RCC 7860 (cell line): ENCODE measurements around the gene PTPRS.
A peak's percentile ranks its signal among the peaks of the same experiment; 100 is the strongest.
"Not testable (repeated sequence)": the region's sequence is repeated elsewhere in the genome, so short reads cannot be mapped to it uniquely, and the experiment has no call there.

ENCODE experiments used
- DNase-seq: peaks from one replicate; pipeline ENCODE4 v3.0.0-alpha.2; 2015; ENCODE audit warnings: low spot score
- FAIRE-seq: peaks from 2 replicates; lab custom pipeline; 2012; peaks lifted over from hg19 to GRCh38; lab: Jason Lieb, UNC

The PTPRS gene

DNA sequence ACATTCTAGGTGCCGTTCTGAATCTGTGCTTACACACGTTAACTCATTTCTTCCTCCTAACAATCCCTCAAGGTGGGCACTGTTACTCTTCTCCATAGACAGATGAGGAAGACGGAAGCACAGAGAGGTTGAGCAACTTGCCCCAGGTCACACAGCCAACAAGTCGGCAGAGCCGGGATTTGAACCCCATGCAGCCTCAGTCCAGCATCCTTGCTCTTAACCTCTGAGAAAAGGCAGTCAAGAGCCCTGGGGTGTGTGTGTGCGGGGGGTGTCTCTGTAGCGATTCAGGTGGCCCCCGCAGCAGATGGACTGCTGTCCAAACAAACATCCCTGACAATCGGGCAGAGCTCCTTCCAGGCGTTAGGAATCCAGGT lies 6.3 kb downstream of the PTPRS start:
- DNase-seq (no peak), FAIRE-seq (no peak)

DNA sequence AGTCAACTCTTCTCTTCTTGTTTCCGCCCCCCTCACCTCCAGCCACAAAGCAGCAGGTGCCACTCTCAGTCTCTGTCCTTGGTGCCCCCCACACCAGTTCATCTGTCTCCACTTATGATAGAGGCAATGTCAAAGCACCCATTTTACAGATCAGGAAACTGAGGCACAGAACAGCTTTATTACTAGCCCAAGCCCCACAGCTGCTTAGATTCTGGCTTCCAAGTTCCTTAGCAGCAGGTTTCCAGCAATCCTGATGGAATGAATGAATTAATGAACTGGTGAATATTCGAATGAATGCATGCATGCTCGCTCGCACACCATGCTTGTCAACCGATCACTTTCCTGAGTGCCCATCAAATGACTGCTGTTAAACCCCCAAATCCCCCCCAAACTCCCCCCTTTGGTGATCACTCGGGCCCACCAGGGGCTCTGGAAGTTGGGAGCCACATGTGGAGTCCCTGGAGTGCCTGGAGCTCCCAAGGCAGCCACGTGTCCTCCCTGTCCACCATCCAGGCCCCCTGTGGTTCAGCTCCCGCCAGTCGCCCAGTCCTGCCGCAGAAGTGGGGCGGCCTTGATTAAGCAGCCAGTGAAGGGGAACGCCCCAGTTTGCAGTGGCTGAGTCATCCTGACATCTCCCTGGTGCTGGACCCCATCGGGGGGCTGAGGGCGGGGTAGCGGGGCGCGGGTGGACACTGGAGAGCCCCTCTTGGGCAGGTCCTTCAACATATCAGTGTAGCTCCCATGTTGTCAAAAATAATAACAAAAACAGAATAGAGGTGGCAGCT lies 6.8 kb downstream of the PTPRS start:
- DNase-seq (no peak), FAIRE-seq (no peak)

DNA sequence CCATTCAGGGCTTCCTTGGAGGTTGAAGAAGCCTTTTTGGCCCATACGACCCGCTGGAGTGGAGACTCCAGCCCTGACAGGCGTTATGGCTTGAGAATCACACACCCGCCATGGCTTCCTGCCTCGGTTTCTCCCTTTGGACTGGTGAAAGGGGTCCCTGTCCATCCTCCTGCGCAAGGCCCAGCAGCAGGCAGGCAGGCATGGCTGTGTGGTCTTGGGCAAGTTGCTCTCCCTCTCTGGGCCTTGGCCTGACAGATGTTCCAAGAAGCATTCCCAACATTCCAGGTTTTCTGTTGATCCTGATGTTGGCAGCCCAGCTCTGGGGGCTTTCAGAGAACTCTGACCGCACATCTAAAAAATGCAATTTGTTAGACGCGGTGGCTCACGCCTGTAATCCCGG lies 8.1 kb downstream of the PTPRS start:
- FAIRE-seq = no peak
- DNase-seq = no peak

DNA sequence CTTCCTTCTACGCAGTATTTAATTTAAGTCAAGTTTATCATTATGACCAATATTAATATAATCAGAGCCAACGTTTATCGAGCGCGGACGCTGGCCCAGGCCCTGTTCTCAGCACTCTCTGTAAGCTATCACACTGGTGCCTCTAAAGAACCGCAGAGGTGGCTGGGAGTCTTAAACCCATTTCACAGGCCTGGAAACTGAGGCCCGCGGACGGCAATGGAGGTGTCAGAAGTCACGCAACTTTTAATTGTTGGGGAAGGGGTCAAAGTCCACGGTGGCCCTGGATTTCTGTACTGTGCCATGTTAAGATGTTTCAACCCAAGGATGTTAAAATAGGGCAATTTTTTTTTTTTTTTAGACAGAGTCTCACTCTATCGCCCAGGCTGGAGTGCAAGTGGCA lies 8.8 kb downstream of the PTPRS start:
- DNase-seq (no peak), FAIRE-seq (no peak)

DNA sequence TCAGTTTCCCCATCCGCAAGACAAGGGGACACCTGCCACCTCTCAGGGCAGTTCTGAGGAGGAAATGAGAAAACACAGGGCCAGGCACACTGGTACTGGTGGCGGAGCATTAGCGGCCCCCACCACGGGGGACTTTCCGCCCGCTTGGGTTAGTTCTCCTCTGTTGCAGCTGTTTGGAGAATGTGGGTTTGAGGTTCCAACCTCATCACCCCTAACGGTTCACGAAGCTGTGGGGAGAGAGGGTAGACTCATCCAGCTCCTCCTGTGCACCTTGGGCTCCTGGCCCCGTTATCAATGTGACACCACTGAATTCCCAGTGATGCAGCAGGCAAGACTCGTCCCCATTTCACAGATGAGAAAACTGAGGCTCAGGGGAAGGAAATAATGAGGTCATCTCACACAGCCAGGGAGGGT lies 10.3 kb downstream of the PTPRS start:
- FAIRE-seq (no peak), DNase-seq (no peak)

DNA sequence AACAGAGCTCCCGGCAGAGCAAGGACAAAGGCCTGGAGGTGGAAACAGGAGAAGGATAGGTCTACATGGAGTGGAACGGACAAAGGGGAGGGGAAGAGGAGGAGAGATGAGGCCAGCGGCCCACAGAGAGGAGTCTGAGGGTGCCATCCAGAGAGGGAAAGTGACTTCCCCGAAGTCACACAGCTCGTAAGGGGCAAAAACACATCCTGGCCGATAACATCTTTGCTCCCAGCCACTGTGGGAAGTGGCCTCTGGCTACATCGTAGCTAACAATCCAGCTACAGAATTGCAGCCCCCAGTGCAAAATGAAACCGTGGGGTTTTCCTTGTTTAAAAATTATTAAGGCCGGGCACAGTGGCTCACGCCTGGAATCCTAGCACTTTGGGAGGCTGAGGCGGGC lies 11.5 kb downstream of the PTPRS start:
- FAIRE-seq = no peak

DNA sequence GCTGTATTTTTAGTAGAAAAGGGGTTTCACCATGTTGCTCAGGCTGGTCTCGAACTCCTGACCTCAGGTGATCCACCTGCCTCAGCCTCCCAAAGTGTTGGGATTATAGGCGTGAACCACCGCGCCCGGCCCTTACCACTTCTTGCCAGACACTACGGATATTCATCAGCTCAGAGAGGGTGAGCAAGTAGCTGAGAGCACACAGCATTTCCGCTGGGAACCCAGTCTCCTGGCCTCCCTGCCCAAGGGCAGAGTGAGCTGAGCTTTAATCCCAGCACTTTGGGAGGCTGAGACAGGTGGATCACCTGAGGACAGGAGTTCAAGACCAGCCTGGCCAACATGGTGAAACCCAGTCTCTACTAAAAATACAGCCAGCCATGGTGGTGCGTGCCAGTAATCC lies 12.2 kb downstream of the PTPRS start:
- not testable (repeated sequence) for DNase-seq, FAIRE-seq

More for the DNA sequence above, 11.5 kb downstream of the PTPRS start:
- DNase-seq = no peak

DNA sequence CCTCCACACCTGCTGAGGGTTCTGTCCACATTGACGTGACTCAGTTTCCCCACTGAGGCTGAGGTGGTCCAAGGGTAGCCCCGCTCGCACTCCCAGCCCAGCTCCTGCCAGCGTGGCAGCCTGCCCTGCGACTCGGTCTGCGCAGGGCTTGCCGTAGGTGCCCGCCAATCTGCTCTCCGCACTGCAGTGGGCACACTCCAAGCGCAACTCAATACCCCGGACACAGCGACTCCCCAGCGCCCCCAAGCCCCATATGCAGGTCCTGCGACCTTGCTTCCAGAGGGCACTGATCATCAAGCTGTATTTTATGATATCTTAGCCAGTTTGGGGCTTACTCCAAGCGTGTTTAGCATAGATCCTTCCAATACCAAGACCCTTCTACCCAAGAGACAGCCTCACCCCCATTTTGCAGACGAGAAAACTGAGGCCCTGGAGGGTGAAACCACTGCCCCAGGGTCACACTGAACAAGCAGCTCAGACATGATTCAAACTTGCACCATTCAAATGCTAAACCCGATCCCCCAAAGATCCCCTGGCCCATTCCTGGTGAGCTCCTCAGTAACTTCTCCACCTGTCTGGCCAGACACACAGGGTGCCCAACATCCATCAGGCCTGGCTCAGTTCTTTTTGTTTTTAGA lies 13.5 kb downstream of the PTPRS start:
- no peak for DNase-seq
- FAIRE-seq = no peak

DNA sequence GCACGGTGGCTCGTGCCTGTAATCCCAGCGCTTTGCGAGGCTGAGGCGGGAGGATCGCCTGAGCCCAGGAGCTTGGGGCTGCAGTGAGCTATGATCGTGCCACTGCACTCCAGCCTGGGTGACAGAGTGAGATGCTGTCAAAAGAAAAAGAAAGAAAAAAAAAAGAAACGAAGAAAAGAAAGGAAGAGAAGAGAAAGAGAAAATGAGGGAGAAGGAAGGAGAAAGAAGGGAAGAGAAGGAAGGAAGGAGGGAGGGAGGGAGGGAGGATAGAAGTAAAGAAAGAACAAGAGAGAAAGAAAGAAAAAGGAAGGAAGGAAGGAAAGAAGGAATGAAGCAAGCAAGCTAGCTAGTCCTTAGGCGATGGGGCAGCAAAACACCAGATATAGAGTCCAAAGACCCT lies 14.1 kb downstream of the PTPRS start:
- FAIRE-seq (no peak), DNase-seq (no peak)

DNA sequence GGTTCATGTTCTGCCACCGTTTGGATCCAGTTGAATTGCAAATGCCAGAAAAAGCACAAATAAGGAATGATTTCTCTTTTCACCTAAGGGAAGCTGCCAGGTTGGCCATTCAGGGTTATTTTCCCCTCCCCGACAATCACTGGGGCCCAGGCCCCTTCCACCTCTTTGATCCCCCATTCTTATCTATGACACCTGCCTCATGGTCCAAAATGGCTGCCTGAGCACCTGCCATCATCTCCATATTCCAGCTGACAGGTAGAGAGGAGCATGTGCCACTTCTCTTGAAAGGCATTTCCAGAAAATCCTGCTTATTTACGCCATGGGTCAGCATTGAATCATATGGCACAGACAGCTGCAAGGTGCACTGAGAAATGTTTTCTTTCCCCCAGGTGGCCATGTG lies 15.7 kb downstream of the PTPRS start:
- FAIRE-seq (no peak), DNase-seq (no peak)

DNA sequence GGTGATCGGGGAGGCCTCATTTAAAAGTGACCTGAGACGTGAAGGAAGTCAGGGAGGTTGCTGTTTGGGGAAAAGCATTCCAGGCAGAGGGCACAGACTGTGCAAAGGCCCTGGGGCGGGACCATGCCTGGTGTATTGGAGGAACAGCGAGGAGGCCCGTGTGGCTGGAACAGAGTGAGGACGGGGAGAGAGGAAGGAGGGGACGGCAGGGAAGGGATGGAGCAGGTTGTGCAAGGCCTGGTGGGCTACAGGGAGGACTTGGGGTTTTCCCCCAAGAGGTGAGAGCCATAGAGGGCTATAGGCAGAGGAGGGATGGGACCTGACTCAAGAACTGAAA lies 17.2 kb downstream of the PTPRS start:
- FAIRE-seq (no peak), DNase-seq (no peak)

DNA sequence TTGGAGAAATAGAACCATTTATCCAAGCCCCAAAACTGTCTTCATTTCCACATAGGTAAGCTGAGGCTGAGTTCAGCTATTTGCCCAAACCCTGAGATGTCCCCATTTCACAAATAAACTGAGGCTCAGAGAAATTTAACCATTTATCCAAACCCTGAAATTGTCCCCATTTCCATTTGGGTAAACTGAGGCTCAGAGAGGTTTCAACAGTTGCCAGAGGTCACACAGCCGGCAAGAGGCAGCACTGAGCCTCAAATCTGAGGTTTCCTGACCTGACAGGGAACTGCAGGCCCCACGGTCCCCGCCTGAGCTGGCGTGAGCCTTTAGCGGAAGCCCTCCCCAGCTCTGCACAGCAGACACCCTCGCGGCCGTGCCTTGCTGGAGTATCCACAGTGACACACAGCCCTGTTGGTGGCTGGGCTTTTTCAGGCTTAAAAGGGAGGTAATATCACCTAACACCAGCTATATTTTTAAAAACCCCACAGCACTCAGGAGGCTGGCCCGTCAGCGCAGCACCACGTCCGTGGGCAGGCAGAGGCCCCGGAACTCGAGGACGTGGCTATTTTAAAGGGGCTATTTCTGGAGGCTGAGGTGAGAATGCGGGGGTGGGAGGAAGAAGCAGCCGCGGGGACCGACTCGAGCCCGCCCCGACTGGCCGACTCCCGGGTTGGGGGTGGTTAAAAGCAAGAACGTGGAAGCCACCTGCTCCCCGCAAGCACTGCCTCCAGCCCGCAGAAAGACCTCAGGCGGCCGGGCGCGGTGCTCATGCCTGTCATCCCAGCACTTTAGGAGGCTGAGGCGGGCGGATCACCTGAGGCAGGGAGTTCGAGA lies 18.5 kb downstream of the PTPRS start:
- DNase-seq = no peak
- no peak for FAIRE-seq

DNA sequence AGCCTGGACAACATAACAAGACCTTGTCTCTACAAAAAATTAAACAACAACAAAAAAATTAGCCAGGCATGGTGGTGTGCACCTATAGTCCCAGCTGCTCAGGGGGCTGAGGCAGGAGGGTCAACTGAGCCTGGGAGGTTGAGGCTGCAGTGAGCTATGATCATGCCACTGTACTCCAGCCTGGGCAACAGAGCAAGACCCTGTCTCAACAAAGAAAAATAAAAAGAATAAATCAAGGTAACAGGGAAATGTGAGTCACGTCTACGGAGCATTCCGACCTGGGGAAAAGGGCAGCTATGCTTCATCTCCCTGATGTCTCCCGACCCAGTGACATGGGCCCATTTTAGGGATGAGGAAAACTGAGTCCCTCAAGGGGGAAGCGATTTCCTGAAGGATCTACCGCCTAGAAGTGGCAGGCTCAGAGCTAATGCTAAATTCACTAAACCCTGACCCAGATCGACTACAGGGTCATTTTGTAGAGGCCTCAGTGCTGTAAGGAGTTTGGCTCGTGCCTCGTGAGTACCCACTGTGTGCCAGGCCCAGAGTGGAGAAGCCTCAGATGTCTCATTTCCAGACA lies 19.5 kb downstream of the PTPRS start:
- DNase-seq = no peak
- no peak for FAIRE-seq

DNA sequence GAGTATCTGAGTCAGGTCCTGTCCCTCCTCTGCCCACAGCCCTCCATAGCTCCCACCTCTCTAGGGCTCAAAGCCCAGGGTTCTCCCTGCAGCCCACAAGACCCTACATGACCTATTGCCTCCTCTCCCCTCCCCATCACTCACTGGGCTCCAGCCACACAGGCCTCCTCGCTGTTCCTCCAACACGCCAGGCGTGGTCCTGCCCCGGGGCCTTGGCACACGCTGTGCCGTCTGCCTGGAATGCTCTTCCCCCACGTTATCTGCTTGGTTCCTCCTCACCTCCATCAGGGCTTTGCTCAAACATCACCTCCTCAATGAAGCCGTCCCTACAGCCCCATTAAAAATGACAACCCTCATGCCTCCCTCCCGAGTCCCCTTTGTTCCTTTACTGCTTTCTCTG lies 21.1 kb downstream of the PTPRS start:
- no peak for FAIRE-seq
- DNase-seq = no peak

DNA sequence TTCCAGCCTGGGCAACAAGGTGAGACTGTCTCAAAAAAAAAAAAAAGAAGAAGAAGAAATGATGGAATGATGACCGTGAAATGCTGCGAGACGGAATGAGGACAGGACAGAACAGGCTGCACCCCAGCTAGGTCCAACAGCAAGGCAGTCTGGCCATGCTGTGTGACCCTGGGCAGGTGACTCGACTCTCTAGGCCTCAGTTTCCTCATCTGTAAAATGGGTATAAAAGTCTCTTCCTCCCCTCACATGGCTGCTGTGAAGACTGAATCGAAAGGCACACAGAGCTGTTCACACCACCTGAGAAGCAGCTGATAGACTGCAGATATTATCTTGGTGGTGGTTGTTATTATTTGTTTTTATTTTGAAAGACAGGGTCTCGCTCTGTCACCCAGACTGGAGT lies 22.3 kb downstream of the PTPRS start:
- FAIRE-seq (no peak), DNase-seq (no peak)

DNA sequence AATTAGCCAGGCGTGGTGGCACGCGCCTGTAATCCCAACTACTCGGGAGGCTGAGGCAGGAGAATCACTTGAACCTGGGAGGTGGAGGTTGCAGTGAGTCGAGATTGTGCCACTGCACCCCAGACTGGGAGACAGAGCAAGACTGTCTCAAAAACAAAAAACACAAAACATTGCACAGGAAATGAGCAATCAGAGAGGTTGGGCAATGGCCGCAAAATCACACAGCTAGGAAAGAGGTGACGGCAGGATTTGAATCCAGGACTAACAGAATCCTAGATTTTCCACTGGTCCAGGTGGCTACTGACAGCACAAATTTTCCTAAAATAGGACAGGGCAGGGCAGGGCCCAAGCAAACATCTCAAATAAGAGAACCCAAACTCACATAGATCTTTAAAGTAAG lies 23.3 kb downstream of the PTPRS start:
- FAIRE-seq (no peak), DNase-seq (no peak)

DNA sequence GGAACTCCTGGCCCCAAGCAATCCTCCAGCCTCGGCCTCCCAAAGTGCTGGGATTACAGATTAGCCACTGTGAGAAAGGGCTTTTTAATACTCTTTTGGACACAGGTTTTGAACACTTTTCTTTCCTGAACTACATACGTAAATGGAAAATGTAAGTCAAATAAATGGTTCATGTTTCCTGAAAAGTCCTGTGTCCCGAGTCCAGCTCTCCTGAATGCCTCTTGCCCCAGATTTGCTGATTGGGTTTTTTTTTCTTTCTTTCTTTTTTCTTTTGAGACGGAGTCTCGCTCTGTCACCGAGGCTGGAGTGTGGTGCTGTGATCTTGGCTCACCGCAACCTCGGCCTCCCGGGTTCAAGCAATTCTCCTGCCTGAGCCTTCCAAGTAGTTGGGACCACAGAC lies 24.5 kb downstream of the PTPRS start:
- FAIRE-seq (no peak), DNase-seq (no peak)

DNA sequence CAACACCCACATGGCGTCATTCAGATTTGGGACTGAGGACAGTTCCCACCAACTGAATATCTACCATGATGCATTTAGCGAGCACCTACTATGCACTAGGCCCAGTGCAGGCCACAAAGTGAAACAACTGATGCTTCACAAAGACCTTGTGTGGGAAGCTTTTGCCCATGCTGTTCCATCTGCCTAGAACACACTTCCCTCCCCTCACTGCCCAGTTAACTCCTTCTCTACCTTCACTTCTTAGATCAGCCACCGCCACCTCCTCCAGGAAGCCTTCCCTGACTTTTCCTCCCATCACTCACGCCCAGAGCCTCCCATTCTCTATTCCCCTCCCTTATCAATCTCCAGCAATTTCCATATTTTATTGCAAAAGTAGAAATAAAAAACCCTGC lies 25.7 kb downstream of the PTPRS start:
- FAIRE-seq = no peak
- DNase-seq = no peak

DNA sequence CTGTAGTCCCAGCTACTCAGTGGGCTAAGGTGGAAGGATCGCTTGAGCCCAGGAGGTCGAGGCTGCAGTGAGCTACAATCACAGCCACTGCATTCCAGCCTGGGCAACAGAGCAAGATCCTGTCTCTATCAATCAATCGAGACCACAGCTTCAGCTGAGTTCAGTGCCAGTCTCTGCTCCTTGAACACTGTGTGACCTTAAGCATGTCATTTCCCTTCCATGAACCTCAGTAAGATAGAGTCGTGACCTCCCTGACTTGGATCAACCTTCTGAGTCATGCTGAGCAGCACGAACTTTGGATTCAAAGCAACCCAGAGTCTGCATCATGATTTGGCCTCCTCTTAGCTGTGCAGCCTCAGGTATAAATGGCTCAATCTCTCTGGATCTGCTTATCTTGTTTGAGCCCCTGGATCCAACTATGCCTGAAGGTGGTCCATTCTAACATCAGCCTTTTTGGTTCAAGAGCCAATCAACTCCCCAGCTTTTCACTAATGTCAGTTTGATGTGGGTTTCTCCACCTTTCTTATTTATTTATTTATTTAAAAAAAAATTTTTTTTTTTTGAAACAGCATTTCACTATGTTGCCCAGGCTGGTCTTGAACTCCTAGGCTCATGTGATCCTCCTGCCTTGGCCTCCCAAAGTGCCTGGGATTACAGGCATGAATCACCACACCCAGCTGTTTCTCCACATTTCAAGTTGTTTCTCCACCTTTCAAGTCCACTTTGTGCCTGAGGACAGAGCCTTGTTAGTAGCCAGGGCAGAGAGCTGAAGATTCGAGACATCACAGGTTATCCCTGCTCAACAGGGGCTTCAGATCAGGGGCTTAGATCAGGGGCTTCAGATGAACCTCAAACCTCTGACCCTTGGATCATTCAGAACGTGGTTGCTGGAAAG lies 26.4 kb downstream of the PTPRS start:
- peak; percentile 64 for DNase-seq

DNA sequence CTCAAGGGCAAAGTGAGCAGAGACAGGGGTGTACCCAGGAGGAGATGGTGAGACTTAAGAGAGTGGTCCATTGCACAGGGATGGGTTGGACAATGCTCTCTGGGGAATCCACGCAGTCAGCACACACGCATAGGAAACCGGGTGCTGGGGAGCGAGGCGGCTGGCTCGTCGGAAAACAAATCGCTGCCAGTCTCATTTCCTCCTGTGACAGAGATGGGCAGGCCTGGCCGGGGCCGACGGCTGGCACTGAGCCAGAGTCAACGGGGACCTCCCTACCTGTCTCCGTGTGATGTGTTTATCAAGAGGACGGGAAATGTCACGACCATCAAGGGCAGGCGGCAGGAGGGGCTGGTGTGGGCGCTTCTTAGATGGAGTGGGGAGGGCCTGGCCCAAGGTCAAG lies 27.3 kb downstream of the PTPRS start:
- no peak for DNase-seq
- no peak for FAIRE-seq

More for the DNA sequence above, 26.4 kb downstream of the PTPRS start:
- peak; percentile 38 for FAIRE-seq

DNA sequence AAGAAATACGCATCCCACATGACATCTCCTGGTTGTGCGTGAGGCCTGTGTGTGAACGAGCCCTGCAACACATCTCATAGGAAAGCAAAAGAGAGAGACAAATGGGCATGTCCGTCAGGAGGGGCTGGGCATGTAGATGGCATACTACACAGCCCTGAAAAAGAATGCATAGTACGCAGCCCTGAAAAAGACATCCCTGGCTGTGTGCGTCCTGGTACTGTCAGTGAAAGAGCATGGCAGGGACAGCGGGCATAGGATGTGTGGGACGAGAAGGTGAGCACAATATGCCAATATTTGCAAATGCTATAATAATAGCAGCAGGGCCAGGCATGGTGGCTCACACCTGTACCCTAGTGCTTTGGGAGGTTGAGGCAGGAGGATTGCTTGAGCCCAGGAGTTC lies 28.6 kb downstream of the PTPRS start:
- DNase-seq (no peak), FAIRE-seq (no peak)
